HepG2 (cell line): Measurements from ENCODE around the gene MYO7A. TPM values are rescaled to one million over a fixed set of nuclear protein-coding genes. Genes with fewer than 3 reads are reported as not detected.

Experiments used
- ARID4A ChIP-seq: sonication (generic); formaldehyde crosslinking; IDR thresholded peaks from 2 replicates; pipeline ENCODE4 v1.5.0; 2020; ENCODE audit warnings: mild to moderate bottlenecking, missing genetic modification reagents, borderline replicate concordance
- CENPBD1 ChIP-seq: sonication (generic); formaldehyde crosslinking; IDR thresholded peaks from 2 replicates; pipeline ENCODE4 v1.8.0; 2022; ENCODE audit warnings: missing genetic modification reagents, low read depth, mild to moderate bottlenecking, borderline replicate concordance
- CREM ChIP-seq, 2 experiments: sonication (generic) in 1 of 2; formaldehyde crosslinking in 1 of 2; IDR thresholded peaks; 2 replicates each; pipeline versions ENCODE4 v1.4.0 to v1.6.1; 2016 to 2020; ENCODE audit warnings: antibody characterized with exemption in 1 of 2, mild to moderate bottlenecking in 1 of 2, missing genetic modification reagents in 1 of 2
- ELF1 ChIP-seq: sonication (generic); formaldehyde crosslinking; IDR thresholded peaks from 2 replicates; pipeline ENCODE4 v1.4.0; 2020; ENCODE audit warnings: missing genetic modification reagents
- HOXA5 ChIP-seq: sonication (generic); formaldehyde crosslinking; IDR thresholded peaks from 2 replicates; pipeline ENCODE4 v1.4.0; 2020; ENCODE audit warnings: missing genetic modification reagents
- MLX ChIP-seq: IDR thresholded peaks from 2 replicates; pipeline ENCODE4 v1.6.1; 2016
- SKI ChIP-seq: fragments of 450-650 bp; IDR thresholded peaks from one replicate; pipeline ENCODE4 v1.6.1; 2018; ENCODE audit warnings: mild to moderate bottlenecking; ENCODE audit not compliant: partially characterized antibody
- SSRP1 ChIP-seq: IDR thresholded peaks from 2 replicates; pipeline ENCODE4 v1.6.1; 2016; ENCODE audit warnings: control low read depth
- TOPORS ChIP-seq: sonication (generic); formaldehyde crosslinking; IDR thresholded peaks from 2 replicates; pipeline ENCODE4 v1.8.0; 2023; ENCODE audit warnings: mild to moderate bottlenecking, missing genetic modification reagents
- ZBTB37 ChIP-seq: sonication (generic); formaldehyde crosslinking; IDR thresholded peaks from 2 replicates; pipeline ENCODE4 v1.4.0; 2020; ENCODE audit warnings: mild to moderate bottlenecking, missing genetic modification reagents
- ZNF430 ChIP-seq: sonication (generic); formaldehyde crosslinking; IDR thresholded peaks from 2 replicates; pipeline ENCODE4 v1.9.0; 2021; ENCODE audit warnings: mild to moderate bottlenecking, missing genetic modification reagents
- ZNF614 ChIP-seq: IDR thresholded peaks from 2 replicates; pipeline ENCODE4 v1.6.1; 2018; ENCODE audit warnings: missing biosample characterization, missing genetic modification reagents, inconsistent platforms, borderline replicate concordance
- ZNF674 ChIP-seq: sonication (generic); formaldehyde crosslinking; IDR thresholded peaks from 2 replicates; pipeline ENCODE4 v1.5.0; 2020; ENCODE audit warnings: low read depth, mild to moderate bottlenecking, missing genetic modification reagents
- ZNF710 ChIP-seq: sonication (generic); formaldehyde crosslinking; IDR thresholded peaks from 2 replicates; pipeline ENCODE4 v1.5.0; 2020; ENCODE audit warnings: mild to moderate bottlenecking, missing genetic modification reagents, borderline replicate concordance
- ZNF746 ChIP-seq: sonication (generic); formaldehyde crosslinking; IDR thresholded peaks from 2 replicates; pipeline ENCODE4 v1.8.0; 2022; ENCODE audit warnings: mild to moderate bottlenecking, missing genetic modification reagents
- ZNF780A ChIP-seq: sonication (generic); formaldehyde crosslinking; IDR thresholded peaks from 2 replicates; pipeline ENCODE4 v1.8.0; 2022; ENCODE audit warnings: mild to moderate bottlenecking, missing genetic modification reagents, moderate library complexity
- ZSCAN31 ChIP-seq: sonication (generic); formaldehyde crosslinking; IDR thresholded peaks from 2 replicates; pipeline ENCODE4 v1.5.0; 2020; ENCODE audit warnings: low read depth, mild to moderate bottlenecking, missing genetic modification reagents
- polyA plus RNA-seq, 8 experiments: library from polyadenylated mRNA; depleted of rRNA in 3 of 8; stranded (reverse) in 7 of 8; unstranded in 1 of 8; fragments of >200 nt; fragmentation: Illumina TruSeq in 4 of 8; extraction: Trizol in 4 of 8; gene quantifications; 2 replicates each; pipeline versions ENCODE4 v1.2.1 to v1.2.3, GENCODE V29; 2011 to 2016; ENCODE audit warnings: low read depth in 4 of 8, missing spikeins in 1 of 8, mixed read lengths in 1 of 8; ENCODE audit not compliant: insufficient read depth in 1 of 8
- total RNA-seq, 5 experiments: library from RNA; depleted of rRNA; stranded (reverse); fragments of >200 nt; fragmentation: Illumina TruSeq; extraction: Trizol; gene quantifications; 2 replicates each; pipeline ENCODE4 v1.2.3, GENCODE V29; 2016; ENCODE audit warnings: low read depth in 1 of 5

The MYO7A gene
- total and polyA plus RNA-seq, 2 of the 13 experiments (the other 11 are each of a cell fraction or from before 2014, with no cell fraction given): 7.5 to 10.0 TPM

- TF ChIP-seq ARID4A (peak; percentile 45), ZNF614 (0 out of 2 replicates have a peak, but pooled peaks have one; percentile 39), HOXA5 (CRISPR knock-in tag) (0 out of 2 replicates have a peak, but pooled peaks have one; percentile 15), CENPBD1 (CRISPR knock-in tag) (no peak), CREM (IDR thresholded peaks at IDR 0.05) (0 out of 2 replicates have a peak, but pooled peaks have one; percentile 28), CREM (CRISPR knock-in tag; IDR thresholded peaks at IDR 0.05) (no peak), MLX (0 out of 2 replicates have a peak, but pooled peaks have one; percentile 31), ZSCAN31 (CRISPR knock-in tag) (peak; percentile 91; the same call in 1 of the 2 replicates), ZBTB37 (CRISPR knock-in tag) (0 out of 2 replicates have a peak, but pooled peaks have one; percentile 23), ELF1 (CRISPR knock-in tag) (no peak), ZNF674 (0 out of 2 replicates have a peak, but pooled peaks have one; percentile 77), SKI (peak; percentile 71), ZNF780A (no peak), ZNF430 (CRISPR knock-in tag) (peak; percentile 17; the same call in 1 of the 2 replicates), ZNF746 (peak; percentile 70), TOPORS (CRISPR knock-in tag) (no peak), ZNF710 (CRISPR knock-in tag) (0 out of 2 replicates have a peak, but pooled peaks have one; percentile 22), SSRP1 (CRISPR knock-in tag) (no peak)
These were observed at the start of gene MYO7A (continued) for GRCh38 chr11:77127920-77128691.
